GM23338 (cell line): ENCODE measurements around the gene DNAAF3. TPM values are rescaled to one million over a fixed set of nuclear protein-coding genes. Genes with fewer than 3 reads are reported as not detected.

Source experiments
- ATAC-seq: fragments of 200-7000 bp; cut with Tn5 transposase; 3 replicates; pipeline ENCODE4 v1.9.1; 2020
- DNase-seq: peaks from one replicate; pipeline ENCODE4 v3.0.0-alpha.2; 2015; ENCODE audit warnings: low spot score
- H2AFZ ChIP-seq: fragments of 200-600 bp; sonication (generic); 2 replicates; pipeline ENCODE4 v1.8.0; 2016; ENCODE audit warnings: antibody characterized with exemption, mild to moderate bottlenecking, moderate library complexity
- H3F3A ChIP-seq: fragments of 200-600 bp; sonication (generic); replicated peaks from 2 replicates; pipeline ENCODE4 v1.8.0; 2017; ENCODE audit warnings: antibody characterized with exemption, mixed run types, low read depth
- H3K27ac ChIP-seq: fragments of 200-600 bp; sonication (generic); 2 replicates; pipeline ENCODE4 v1.6.1; 2016; ENCODE audit warnings: low read depth
- H3K27me3 ChIP-seq: fragments of 200-600 bp; sonication (generic); 2 replicates; pipeline ENCODE4 v1.8.0; 2016; ENCODE audit warnings: mild to moderate bottlenecking, mixed run types, moderate library complexity; ENCODE audit not compliant: insufficient read depth
- H3K36me3 ChIP-seq: fragments of 200-600 bp; sonication (generic); 2 replicates; pipeline ENCODE4 v1.8.0; 2016; ENCODE audit warnings: mild to moderate bottlenecking; ENCODE audit not compliant: insufficient read depth
- H3K4me1 ChIP-seq: fragments of 200-600 bp; sonication (generic); 2 replicates; pipeline ENCODE4 v1.8.0; 2016; ENCODE audit warnings: mild to moderate bottlenecking, moderate library complexity; ENCODE audit not compliant: insufficient read depth
- H3K4me2 ChIP-seq: fragments of 200-600 bp; sonication (generic); 2 replicates; pipeline ENCODE4 v1.7.1; 2017; ENCODE audit warnings: mixed run types
- H3K4me3 ChIP-seq: fragments of 200-600 bp; sonication (generic); 2 replicates; pipeline ENCODE4 v1.6.1; 2016; ENCODE audit warnings: mixed run types
- H3K79me2 ChIP-seq: fragments of 200-600 bp; sonication (generic); replicated peaks from 2 replicates; pipeline ENCODE4 v1.8.0; 2017; ENCODE audit warnings: mild to moderate bottlenecking; ENCODE audit not compliant: insufficient read depth
- H3K9me2 ChIP-seq: fragments of 200-600 bp; sonication (generic); 2 replicates; pipeline ENCODE4 v1.8.0; 2017; ENCODE audit not compliant: insufficient read depth
- H4K20me1 ChIP-seq: fragments of 200-600 bp; sonication (generic); replicated peaks from 2 replicates; pipeline ENCODE4 v1.8.0; 2017; ENCODE audit warnings: mild to moderate bottlenecking; ENCODE audit not compliant: insufficient read depth
- H3K27ac Mint-ChIP-seq: 2 replicates; pipeline ENCODE4 v1.8.0; 2020; ENCODE audit warnings: inconsistent platforms, mild to moderate bottlenecking, moderate library complexity, mixed read lengths
- H3K27me3 Mint-ChIP-seq: 3 replicates; pipeline ENCODE4 v1.8.0; 2022; ENCODE audit warnings: low read depth, mild to moderate bottlenecking, moderate library complexity, mixed read lengths, inconsistent platforms; ENCODE audit not compliant: insufficient read depth, poor library complexity
- H3K36me3 Mint-ChIP-seq: 3 replicates; pipeline ENCODE4 v1.8.0; 2021; ENCODE audit warnings: low read depth, mild to moderate bottlenecking, inconsistent platforms, moderate library complexity, mixed read lengths
- H3K4me1 Mint-ChIP-seq: 3 replicates; pipeline ENCODE4 v1.8.0; 2020; ENCODE audit warnings: mild to moderate bottlenecking, inconsistent platforms, mixed read lengths
- H3K4me3 Mint-ChIP-seq: 3 replicates; pipeline ENCODE4 v1.8.0; 2021; ENCODE audit warnings: moderate library complexity, mild to moderate bottlenecking, inconsistent platforms, mixed read lengths
- H3K9me3 Mint-ChIP-seq: 3 replicates; pipeline ENCODE4 v1.8.0; 2020; ENCODE audit warnings: moderate library complexity, mild to moderate bottlenecking, inconsistent platforms, mixed read lengths
- CREB1 ChIP-seq: fragments of 250-450 bp; sonication (Bioruptor Pico); IDR thresholded peaks from 2 replicates; pipeline ENCODE4 v1.5.0; 2020; ENCODE audit warnings: low read depth, mild to moderate bottlenecking, moderate library complexity
- ETS1 ChIP-seq: IDR thresholded peaks from 2 replicates; pipeline ENCODE4 v1.6.1; 2016; ENCODE audit warnings: antibody characterized with exemption
- EZH2 ChIP-seq: fragments of 200-600 bp; sonication (generic); IDR thresholded peaks from one replicate; pipeline ENCODE4 v1.8.0; 2017; ENCODE audit warnings: antibody characterized with exemption, mild to moderate bottlenecking, low read depth; ENCODE audit not compliant: unreplicated experiment
- EZH2phosphoT487 ChIP-seq: fragments of 200-600 bp; sonication (generic); IDR thresholded peaks from one replicate; pipeline ENCODE4 v1.8.1; 2018; ENCODE audit warnings: antibody characterized with exemption; ENCODE audit not compliant: unreplicated experiment
- NANOG ChIP-seq: IDR thresholded peaks from 2 replicates; pipeline ENCODE4 v1.6.1; 2016; ENCODE audit warnings: antibody characterized with exemption, borderline replicate concordance
- POLR2AphosphoS5 ChIP-seq: IDR thresholded peaks from 2 replicates; pipeline ENCODE4 v1.6.1; 2016; ENCODE audit warnings: antibody characterized with exemption, low read depth
- STAT1 ChIP-seq: IDR thresholded peaks from one replicate; pipeline ENCODE4 v1.6.1; 2016; ENCODE audit warnings: antibody characterized with exemption; ENCODE audit not compliant: unreplicated experiment
- ZNF114 ChIP-seq: fragments of 250-450 bp; sonication (Bioruptor Pico); IDR thresholded peaks from 2 replicates; pipeline ENCODE4 v1.5.0; 2020; ENCODE audit warnings: mild to moderate bottlenecking, moderate library complexity
- ZNF331 ChIP-seq: fragments of 250-450 bp; sonication (Bioruptor Pico); IDR thresholded peaks from 2 replicates; pipeline ENCODE4 v1.5.0; 2020; ENCODE audit warnings: low read depth, mild to moderate bottlenecking, moderate library complexity
- ZNF462 ChIP-seq: fragments of 250-450 bp; sonication (Bioruptor Pico); IDR thresholded peaks from 2 replicates; pipeline ENCODE4 v1.5.0; 2020; ENCODE audit warnings: mild to moderate bottlenecking, moderate library complexity
- polyA plus RNA-seq: library from polyadenylated mRNA; unstranded; fragments of >200 nt; fragmentation: Nextera tagmentation; extraction: Ambion mirVana; gene quantifications from 2 replicates; pipeline ENCODE4 v1.2.1, GENCODE V29; 2016
- total RNA-seq: library from RNA; depleted of rRNA; stranded (reverse); fragments of >200 nt; shearing (Covaris generic); gene quantifications from 2 replicates; pipeline ENCODE4 v1.2.3, GENCODE V29; 2014
- TF ChIP-seq, protein P1 (sequence below): IDR thresholded peaks from one replicate; pipeline ENCODE4 v1.6.1; 2018; ENCODE audit warnings: antibody characterized with exemption; ENCODE audit not compliant: unreplicated experiment

Gene DNAAF3
- total and polyA plus RNA-seq, 2 experiments from 2014 or later = 8.5 to 9.0 TPM

GRCh38 chr19:55112246-55112776 lies 54.1 kb downstream of the DNAAF3 start (continued):
- TF ChIP-seq, protein P1, sequence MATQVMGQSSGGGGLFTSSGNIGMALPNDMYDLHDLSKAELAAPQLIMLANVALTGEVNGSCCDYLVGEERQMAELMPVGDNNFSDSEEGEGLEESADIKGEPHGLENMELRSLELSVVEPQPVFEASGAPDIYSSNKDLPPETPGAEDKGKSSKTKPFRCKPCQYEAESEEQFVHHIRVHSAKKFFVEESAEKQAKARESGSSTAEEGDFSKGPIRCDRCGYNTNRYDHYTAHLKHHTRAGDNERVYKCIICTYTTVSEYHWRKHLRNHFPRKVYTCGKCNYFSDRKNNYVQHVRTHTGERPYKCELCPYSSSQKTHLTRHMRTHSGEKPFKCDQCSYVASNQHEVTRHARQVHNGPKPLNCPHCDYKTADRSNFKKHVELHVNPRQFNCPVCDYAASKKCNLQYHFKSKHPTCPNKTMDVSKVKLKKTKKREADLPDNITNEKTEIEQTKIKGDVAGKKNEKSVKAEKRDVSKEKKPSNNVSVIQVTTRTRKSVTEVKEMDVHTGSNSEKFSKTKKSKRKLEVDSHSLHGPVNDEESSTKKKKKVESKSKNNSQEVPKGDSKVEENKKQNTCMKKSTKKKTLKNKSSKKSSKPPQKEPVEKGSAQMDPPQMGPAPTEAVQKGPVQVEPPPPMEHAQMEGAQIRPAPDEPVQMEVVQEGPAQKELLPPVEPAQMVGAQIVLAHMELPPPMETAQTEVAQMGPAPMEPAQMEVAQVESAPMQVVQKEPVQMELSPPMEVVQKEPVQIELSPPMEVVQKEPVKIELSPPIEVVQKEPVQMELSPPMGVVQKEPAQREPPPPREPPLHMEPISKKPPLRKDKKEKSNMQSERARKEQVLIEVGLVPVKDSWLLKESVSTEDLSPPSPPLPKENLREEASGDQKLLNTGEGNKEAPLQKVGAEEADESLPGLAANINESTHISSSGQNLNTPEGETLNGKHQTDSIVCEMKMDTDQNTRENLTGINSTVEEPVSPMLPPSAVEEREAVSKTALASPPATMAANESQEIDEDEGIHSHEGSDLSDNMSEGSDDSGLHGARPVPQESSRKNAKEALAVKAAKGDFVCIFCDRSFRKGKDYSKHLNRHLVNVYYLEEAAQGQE = no peak
- no peak for TF ChIP-seq ZNF114 (CRISPR knock-in tag)

- Histone ChIP-seq H2AFZ (no peak overlapping the region), H3K27me3 (no peaks in the 10 kb centered on the region), H3K36me3 (no peaks in the 10 kb centered on the region), H4K20me1 (peaks cover 32% of the 10 kb centered on the region), H3K9me2 (no peaks in the 10 kb centered on the region), H3K4me2 (no peak overlapping the region), H3K4me3 (no peak overlapping the region), H3F3A (no peaks in the 10 kb centered on the region; the same call in 1 of the 2 replicates), H3K79me2 (peaks cover 35% of the 10 kb centered on the region), H3K27ac (no peak overlapping the region), H3K4me1 (peaks cover 21% of the 10 kb centered on the region; the same call in 1 of the 2 replicates)
- no peak for ATAC-seq
- no peak for TF ChIP-seq EZH2
- TF ChIP-seq CREB1 (CRISPR knock-in tag) = no peak
- no peak for TF ChIP-seq NANOG
- no peak for TF ChIP-seq STAT1
- TF ChIP-seq EZH2phosphoT487 = no peak
- TF ChIP-seq ZNF331 (CRISPR knock-in tag) = no peak
- TF ChIP-seq ZNF114 (CRISPR knock-in tag) = no peak
- no peak for TF ChIP-seq ETS1
- no peak for TF ChIP-seq POLR2AphosphoS5
- no peak for TF ChIP-seq ZNF462 (CRISPR knock-in tag)
- no peak for DNase-seq
- Mint-ChIP-seq H3K27me3 (peaks cover 3% of the 10 kb centered on the region), H3K4me1 (peaks cover 25% of the 10 kb centered on the region), H3K36me3 (peaks cover 13% of the 10 kb centered on the region; the same call in 2 of the 3 replicates), H3K27ac (no peak overlapping the region; the same call in 1 of the 2 replicates), H3K9me3 (no peaks in the 10 kb centered on the region; the same call in 2 of the 3 replicates), H3K4me3 (no peak overlapping the region)
Observed at GRCh38 chr19:55111238-55111831, 55.1 kb downstream of the DNAAF3 start.
